ENCODE data around the gene SURF1.

DNA sequence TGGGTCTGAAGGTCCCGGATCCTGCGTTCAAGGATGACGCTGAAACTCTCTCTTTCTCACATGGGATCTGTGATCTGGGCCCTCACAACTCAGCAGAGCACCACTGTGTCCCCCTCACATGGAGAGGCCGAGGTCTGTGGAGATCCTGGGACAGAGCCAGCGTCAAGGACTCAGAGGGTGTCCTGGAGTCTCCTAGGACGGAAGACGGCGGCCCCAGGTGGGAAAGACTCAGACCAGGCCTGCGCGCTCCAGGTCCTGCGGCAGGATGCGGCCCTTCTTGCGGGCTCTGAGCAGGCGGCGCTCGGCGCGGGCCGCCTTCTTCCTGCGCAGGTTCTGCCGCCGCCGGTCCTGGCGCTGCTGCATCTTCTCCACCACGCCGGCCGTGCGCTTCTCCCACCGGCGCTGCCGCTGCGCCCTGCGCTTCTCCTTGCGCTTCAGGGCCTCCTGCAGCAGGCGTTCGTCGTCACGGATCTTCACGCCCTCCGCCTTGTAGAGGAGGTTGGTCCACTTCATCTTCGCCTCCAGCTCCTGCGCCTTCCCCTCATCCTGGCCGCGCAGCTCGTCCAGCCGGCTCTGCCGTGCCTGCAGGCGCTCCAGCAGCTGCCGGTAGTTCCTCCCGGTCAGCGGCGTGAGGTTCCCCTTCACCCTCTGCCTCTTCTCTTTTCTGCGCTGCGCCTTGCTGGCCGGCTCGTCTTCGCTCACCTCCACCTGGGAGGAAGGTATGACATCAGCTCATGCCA, 24.5 kb downstream of the SURF1 start:
- TF ChIP-seq, protein P1, sequence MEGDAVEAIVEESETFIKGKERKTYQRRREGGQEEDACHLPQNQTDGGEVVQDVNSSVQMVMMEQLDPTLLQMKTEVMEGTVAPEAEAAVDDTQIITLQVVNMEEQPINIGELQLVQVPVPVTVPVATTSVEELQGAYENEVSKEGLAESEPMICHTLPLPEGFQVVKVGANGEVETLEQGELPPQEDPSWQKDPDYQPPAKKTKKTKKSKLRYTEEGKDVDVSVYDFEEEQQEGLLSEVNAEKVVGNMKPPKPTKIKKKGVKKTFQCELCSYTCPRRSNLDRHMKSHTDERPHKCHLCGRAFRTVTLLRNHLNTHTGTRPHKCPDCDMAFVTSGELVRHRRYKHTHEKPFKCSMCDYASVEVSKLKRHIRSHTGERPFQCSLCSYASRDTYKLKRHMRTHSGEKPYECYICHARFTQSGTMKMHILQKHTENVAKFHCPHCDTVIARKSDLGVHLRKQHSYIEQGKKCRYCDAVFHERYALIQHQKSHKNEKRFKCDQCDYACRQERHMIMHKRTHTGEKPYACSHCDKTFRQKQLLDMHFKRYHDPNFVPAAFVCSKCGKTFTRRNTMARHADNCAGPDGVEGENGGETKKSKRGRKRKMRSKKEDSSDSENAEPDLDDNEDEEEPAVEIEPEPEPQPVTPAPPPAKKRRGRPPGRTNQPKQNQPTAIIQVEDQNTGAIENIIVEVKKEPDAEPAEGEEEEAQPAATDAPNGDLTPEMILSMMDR (IDR thresholded peaks at IDR 0.05), result no peak
- TF ChIP-seq EZH2 (IDR thresholded peaks at IDR 0.05; ENCODE audit: borderline replicate concordance, insufficient read depth, low read depth, low read length, poor library complexity, severe bottlenecking), result no peak

Measured in B cell (primary cell).